Measurements from ENCODE around the gene PLCG1. TPM values are rescaled to one million over a fixed set of nuclear protein-coding genes. Genes with fewer than 3 reads are reported as not detected.

The PLCG1 gene
- total RNA-seq, 1 experiment from 2014 or later: 45.6 TPM

DNA sequence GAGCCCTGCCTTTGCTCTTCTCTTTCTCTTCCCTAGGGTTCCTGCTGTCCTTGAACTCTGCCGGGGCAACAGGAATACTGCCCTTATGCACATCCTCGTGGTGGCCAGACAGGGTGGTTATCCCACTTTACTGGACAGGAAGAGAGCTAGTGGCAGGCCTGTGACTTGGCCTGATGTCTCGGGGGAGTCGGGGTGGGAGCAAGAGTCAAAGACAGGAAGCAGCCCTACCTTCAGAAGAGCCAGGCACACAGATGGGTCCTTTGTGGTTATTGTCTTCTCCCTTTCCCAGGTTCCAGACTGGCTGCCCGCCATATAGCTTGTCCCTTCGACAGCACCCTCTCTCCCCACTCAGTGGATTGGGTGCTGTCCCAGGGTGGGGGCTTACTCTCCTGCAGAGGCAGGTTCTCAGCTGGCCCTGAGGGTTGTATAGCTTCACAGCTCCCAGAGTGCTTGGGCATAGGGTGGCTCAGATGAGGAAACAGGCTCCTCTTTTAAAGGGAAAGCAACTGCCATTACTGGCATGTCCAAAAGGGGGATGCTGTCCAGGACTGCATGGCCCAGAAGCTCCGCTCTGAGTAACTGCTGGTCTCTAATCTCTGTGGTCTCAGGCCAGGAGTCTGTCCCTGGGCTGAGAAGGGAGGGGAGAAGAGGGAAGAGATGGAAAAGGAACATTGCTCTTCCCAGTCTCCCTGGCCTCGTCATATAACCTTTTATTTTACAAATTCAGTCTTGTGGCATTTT lies 17.3 kb downstream of the PLCG1 start:
- ATAC-seq (no peak; the same call in 1 of the 2 replicates), DNase-seq (ENCODE audit: low read depth, low spot score) (no peak)
- Histone ChIP-seq H3K27ac (ENCODE audit: low read depth, low read length) (no peak overlapping the region), H3K4me1 (ENCODE audit: control insufficient read depth in 1 of 2, insufficient read depth in 2 of 2, low read length in 2 of 2) (peaks cover under 1 to 5% of the 10 kb centered on the region in 2 experiments; a peak in 2 of 4 replicates), H3K4me3 (replicated peaks in 1 of 2; ENCODE audit: low read depth in 1 of 2, low read length in 2 of 2) (no peak overlapping the region), H3K36me3 (ENCODE audit: control insufficient read depth in 1 of 2, insufficient read depth in 2 of 2, low read length in 2 of 2) (no peaks in the 10 kb centered on the region), H4K20me1 (ENCODE audit: insufficient read depth) (no peaks in the 10 kb centered on the region), H2AFZ (ENCODE audit: low read depth, low read length, poor library complexity, severe bottlenecking) (no peak overlapping the region), H3K9me2 (ENCODE audit: insufficient read depth) (no peaks in the 10 kb centered on the region), H3K9me3 (ENCODE audit: control insufficient read depth in 1 of 2, insufficient read depth in 1 of 2, low read depth in 1 of 2, low read length in 2 of 2) (no peaks in the 10 kb centered on the region), H3K4me2 (ENCODE audit: low read length) (no peak overlapping the region), H3K79me2 (ENCODE audit: insufficient read depth, low read length) (peaks cover 36% of the 10 kb centered on the region), H3K9ac (ENCODE audit: low read length) (no peak overlapping the region), H3K27me3 (ENCODE audit: insufficient read depth, low read length) (no peaks in the 10 kb centered on the region)
- ChIA-PET POLR2A (no interaction called here), RAD21 (ENCODE audit: low non-redundant PET in 1 of 2, low total read pairs in 2 of 2, uncharacterized antibody in 2 of 2, unreplicated experiment in 2 of 2) (no interaction called here), CTCF (no interaction called here)
- no TSS peak for BruUV-seq (replicated peaks)
- intact Hi-C loops (cut with micrococcal nuclease): no loop called here
- TF ChIP-seq CEBPB (IDR thresholded peaks at IDR 0.05; ENCODE audit: low read depth): no peak
- TF ChIP-seq SP1 (IDR thresholded peaks at IDR 0.05; ENCODE audit: low read depth): no peak
- TF ChIP-seq JUND (IDR thresholded peaks at IDR 0.05): no peak
- TF ChIP-seq ZNF274 (IDR thresholded peaks at IDR 0.05; ENCODE audit: low read depth, low read length): no peak
- TF ChIP-seq, protein P1, sequence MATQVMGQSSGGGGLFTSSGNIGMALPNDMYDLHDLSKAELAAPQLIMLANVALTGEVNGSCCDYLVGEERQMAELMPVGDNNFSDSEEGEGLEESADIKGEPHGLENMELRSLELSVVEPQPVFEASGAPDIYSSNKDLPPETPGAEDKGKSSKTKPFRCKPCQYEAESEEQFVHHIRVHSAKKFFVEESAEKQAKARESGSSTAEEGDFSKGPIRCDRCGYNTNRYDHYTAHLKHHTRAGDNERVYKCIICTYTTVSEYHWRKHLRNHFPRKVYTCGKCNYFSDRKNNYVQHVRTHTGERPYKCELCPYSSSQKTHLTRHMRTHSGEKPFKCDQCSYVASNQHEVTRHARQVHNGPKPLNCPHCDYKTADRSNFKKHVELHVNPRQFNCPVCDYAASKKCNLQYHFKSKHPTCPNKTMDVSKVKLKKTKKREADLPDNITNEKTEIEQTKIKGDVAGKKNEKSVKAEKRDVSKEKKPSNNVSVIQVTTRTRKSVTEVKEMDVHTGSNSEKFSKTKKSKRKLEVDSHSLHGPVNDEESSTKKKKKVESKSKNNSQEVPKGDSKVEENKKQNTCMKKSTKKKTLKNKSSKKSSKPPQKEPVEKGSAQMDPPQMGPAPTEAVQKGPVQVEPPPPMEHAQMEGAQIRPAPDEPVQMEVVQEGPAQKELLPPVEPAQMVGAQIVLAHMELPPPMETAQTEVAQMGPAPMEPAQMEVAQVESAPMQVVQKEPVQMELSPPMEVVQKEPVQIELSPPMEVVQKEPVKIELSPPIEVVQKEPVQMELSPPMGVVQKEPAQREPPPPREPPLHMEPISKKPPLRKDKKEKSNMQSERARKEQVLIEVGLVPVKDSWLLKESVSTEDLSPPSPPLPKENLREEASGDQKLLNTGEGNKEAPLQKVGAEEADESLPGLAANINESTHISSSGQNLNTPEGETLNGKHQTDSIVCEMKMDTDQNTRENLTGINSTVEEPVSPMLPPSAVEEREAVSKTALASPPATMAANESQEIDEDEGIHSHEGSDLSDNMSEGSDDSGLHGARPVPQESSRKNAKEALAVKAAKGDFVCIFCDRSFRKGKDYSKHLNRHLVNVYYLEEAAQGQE (IDR thresholded peaks at IDR 0.05; ENCODE audit: low read depth): no peak

DNA sequence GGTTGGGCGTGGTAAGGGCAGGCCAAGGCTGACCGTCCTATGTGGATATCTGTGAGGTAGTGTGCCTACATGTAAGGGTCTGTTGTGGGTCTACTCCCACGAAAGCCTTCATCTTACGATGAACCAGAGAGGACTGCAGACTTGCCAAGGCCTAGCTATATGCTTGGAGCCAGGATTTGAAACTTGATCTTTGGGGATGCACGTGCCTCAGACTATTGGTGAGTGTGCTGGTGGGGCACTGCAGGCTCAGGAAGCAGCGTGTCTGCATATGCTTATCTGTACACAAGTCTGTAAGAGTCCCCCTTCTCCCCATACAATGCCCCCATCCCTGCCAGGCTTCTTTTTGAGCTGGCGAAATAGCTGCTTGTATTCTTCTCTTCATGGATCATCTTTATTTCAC lies 17.9 kb downstream of the PLCG1 start:
- H3K9me2 ChIP-seq (ENCODE audit: insufficient read depth): no peaks in the 10 kb centered on the region
- no peaks in the 10 kb centered on the region for H4K20me1 ChIP-seq (ENCODE audit: insufficient read depth)
- ChIA-PET RAD21 (ENCODE audit: low non-redundant PET in 1 of 2, low total read pairs in 2 of 2, uncharacterized antibody in 2 of 2, unreplicated experiment in 2 of 2) (no interaction called here), POLR2A (no interaction called here), CTCF (no interaction called here)
- no peaks in the 10 kb centered on the region for H3K27me3 ChIP-seq (ENCODE audit: insufficient read depth, low read length)
- H3K4me3 ChIP-seq (replicated peaks in 1 of 2; ENCODE audit: low read depth in 1 of 2, low read length in 2 of 2): no peak overlapping the region
- ATAC-seq (no peak), DNase-seq (ENCODE audit: low read depth, low spot score) (no peak)
- no TSS peak for BruUV-seq (replicated peaks)
- H3K27ac ChIP-seq (ENCODE audit: low read depth, low read length): no peak overlapping the region
- no peak overlapping the region for H2AFZ ChIP-seq (ENCODE audit: low read depth, low read length, poor library complexity, severe bottlenecking)
- H3K4me2 ChIP-seq (ENCODE audit: low read length): no peak overlapping the region
- H3K9me3 ChIP-seq (ENCODE audit: control insufficient read depth in 1 of 2, insufficient read depth in 1 of 2, low read depth in 1 of 2, low read length in 2 of 2): no peaks in the 10 kb centered on the region
- peaks cover 36% of the 10 kb centered on the region for H3K79me2 ChIP-seq (ENCODE audit: insufficient read depth, low read length)
- H3K9ac ChIP-seq (ENCODE audit: low read length): no peak overlapping the region
- intact Hi-C loops (cut with micrococcal nuclease): no loop called here
- H3K4me1 ChIP-seq (ENCODE audit: control insufficient read depth in 1 of 2, insufficient read depth in 2 of 2, low read length in 2 of 2): no peaks in the 10 kb centered on the region; a peak in 1 of 4 replicates
- H3K36me3 ChIP-seq (ENCODE audit: control insufficient read depth in 1 of 2, insufficient read depth in 2 of 2, low read length in 2 of 2): no peaks in the 10 kb centered on the region
- TF ChIP-seq JUND (IDR thresholded peaks at IDR 0.05) (no peak), ZBTB33 (IDR thresholded peaks at IDR 0.05; ENCODE audit: extremely low read depth, insufficient replicate concordance, low read length) (no peak), SP1 (IDR thresholded peaks at IDR 0.05; ENCODE audit: low read depth) (no peak), RAD21 (IDR thresholded peaks at IDR 0.05; ENCODE audit: low read depth) (no peak), CBX3 (IDR thresholded peaks at IDR 0.05; ENCODE audit: low read depth) (no peak), ELF1 (IDR thresholded peaks at IDR 0.05; ENCODE audit: borderline replicate concordance, low read depth) (no peak), ZFX (IDR thresholded peaks at IDR 0.05) (no peak), FOSL1 (IDR thresholded peaks at IDR 0.05; ENCODE audit: low read depth) (no peak)
- TF ChIP-seq, protein P2, sequence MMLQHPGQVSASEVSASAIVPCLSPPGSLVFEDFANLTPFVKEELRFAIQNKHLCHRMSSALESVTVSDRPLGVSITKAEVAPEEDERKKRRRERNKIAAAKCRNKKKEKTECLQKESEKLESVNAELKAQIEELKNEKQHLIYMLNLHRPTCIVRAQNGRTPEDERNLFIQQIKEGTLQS (IDR thresholded peaks at IDR 0.05): no peak
